Measurements from ENCODE around the gene MET. TPM values are rescaled to one million over a fixed set of nuclear protein-coding genes. Genes with fewer than 3 reads are reported as not detected.
A peak's percentile ranks its signal among the peaks of the same experiment; 100 is the strongest.

Gene MET
- total and polyA plus RNA-seq, 2 of the 13 experiments (the other 11 are each of a cell fraction or from before 2014, with no cell fraction given) = 21.8 to 31.5 TPM

DNA sequence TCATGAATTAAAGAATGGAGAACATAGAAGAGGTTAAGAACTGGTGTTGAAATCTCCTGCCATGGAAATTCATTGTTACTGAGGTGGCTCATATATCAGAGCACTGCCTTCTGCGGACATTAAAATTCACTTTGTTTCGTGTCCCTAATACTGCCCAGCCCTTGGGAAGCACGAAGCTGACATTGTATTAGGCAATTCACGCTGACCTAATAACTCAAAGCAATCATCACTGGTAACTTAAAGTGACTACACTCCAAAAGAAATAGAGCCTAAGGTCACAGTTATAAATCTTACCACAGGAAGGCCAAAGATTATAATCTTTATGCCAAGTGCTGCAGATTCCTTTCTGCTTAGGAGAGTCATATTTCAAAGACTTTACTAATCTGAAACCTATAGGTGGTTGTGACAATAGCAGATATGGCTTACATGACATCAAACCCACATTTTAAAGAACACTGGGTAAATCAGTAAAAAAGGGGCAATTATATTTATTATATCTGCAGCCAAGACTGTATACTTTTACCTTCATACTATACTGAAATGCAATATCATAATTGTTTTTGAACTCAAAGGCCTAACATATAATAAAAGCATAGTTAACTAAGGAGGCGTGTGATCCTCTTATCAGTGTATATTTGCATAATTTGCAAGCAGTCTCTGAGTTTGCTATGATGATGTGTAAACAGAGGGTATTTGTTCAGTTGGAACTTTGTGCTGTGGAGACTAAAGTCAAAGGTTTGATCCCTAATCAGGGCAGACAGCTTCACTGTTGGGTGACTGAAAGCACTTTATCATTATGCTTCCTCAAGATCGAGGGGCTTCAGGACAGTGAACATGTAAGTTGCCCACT, 138.5 kb downstream of the MET start (continued):
- no peak for TF ChIP-seq HOXA7 (CRISPR knock-in tag; IDR thresholded peaks at IDR 0.05)
- TF ChIP-seq FOXO1 (CRISPR knock-in tag; IDR thresholded peaks at IDR 0.05) = peak; percentile 57; the same call in 1 of the 2 replicates
- TF ChIP-seq ZNF101 (CRISPR knock-in tag; IDR thresholded peaks at IDR 0.05; ENCODE audit: borderline replicate concordance, low read depth) = no peak
- peak; percentile 50; the same call in 1 of the 2 replicates for TF ChIP-seq ZNF12 (CRISPR knock-in tag; IDR thresholded peaks at IDR 0.05)
- TF ChIP-seq GATAD2A (CRISPR knock-in tag; IDR thresholded peaks at IDR 0.05) = peak; percentile 68
- no peak for TF ChIP-seq MAFG (CRISPR knock-in tag; IDR thresholded peaks at IDR 0.05)
- TF ChIP-seq U2AF2 (IDR thresholded peaks at IDR 0.05; ENCODE audit: low read depth, low read length) = no peak
- no peak for TF ChIP-seq ZNF598 (CRISPR knock-in tag; IDR thresholded peaks at IDR 0.05; ENCODE audit: borderline replicate concordance)
- peak; percentile 71; the same call in 1 of the 2 replicates for TF ChIP-seq SALL1 (CRISPR knock-in tag; IDR thresholded peaks at IDR 0.05)
- TF ChIP-seq, protein P1, sequence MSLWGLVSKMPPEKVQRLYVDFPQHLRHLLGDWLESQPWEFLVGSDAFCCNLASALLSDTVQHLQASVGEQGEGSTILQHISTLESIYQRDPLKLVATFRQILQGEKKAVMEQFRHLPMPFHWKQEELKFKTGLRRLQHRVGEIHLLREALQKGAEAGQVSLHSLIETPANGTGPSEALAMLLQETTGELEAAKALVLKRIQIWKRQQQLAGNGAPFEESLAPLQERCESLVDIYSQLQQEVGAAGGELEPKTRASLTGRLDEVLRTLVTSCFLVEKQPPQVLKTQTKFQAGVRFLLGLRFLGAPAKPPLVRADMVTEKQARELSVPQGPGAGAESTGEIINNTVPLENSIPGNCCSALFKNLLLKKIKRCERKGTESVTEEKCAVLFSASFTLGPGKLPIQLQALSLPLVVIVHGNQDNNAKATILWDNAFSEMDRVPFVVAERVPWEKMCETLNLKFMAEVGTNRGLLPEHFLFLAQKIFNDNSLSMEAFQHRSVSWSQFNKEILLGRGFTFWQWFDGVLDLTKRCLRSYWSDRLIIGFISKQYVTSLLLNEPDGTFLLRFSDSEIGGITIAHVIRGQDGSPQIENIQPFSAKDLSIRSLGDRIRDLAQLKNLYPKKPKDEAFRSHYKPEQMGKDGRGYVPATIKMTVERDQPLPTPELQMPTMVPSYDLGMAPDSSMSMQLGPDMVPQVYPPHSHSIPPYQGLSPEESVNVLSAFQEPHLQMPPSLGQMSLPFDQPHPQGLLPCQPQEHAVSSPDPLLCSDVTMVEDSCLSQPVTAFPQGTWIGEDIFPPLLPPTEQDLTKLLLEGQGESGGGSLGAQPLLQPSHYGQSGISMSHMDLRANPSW (CRISPR knock-in tag; IDR thresholded peaks at IDR 0.05; ENCODE audit: borderline replicate concordance) = no peak
- TF ChIP-seq, protein P2, sequence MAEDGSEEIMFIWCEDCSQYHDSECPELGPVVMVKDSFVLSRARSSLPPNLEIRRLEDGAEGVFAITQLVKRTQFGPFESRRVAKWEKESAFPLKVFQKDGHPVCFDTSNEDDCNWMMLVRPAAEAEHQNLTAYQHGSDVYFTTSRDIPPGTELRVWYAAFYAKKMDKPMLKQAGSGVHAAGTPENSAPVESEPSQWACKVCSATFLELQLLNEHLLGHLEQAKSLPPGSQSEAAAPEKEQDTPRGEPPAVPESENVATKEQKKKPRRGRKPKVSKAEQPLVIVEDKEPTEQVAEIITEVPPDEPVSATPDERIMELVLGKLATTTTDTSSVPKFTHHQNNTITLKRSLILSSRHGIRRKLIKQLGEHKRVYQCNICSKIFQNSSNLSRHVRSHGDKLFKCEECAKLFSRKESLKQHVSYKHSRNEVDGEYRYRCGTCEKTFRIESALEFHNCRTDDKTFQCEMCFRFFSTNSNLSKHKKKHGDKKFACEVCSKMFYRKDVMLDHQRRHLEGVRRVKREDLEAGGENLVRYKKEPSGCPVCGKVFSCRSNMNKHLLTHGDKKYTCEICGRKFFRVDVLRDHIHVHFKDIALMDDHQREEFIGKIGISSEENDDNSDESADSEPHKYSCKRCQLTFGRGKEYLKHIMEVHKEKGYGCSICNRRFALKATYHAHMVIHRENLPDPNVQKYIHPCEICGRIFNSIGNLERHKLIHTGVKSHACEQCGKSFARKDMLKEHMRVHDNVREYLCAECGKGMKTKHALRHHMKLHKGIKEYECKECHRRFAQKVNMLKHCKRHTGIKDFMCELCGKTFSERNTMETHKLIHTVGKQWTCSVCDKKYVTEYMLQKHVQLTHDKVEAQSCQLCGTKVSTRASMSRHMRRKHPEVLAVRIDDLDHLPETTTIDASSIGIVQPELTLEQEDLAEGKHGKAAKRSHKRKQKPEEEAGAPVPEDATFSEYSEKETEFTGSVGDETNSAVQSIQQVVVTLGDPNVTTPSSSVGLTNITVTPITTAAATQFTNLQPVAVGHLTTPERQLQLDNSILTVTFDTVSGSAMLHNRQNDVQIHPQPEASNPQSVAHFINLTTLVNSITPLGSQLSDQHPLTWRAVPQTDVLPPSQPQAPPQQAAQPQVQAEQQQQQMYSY (CRISPR knock-in tag; IDR thresholded peaks at IDR 0.05) = no peak
- TF ChIP-seq CENPX (CRISPR knock-in tag; IDR thresholded peaks at IDR 0.05) = no peak
- TF ChIP-seq ZFP90 (CRISPR knock-in tag; IDR thresholded peaks at IDR 0.05; ENCODE audit: borderline replicate concordance) = no peak
- TF ChIP-seq ZSCAN30 (CRISPR knock-in tag; IDR thresholded peaks at IDR 0.05) = no peak
- TF ChIP-seq NFYB (CRISPR knock-in tag; IDR thresholded peaks at IDR 0.05) = no peak
- peak in 1 of 2 experiments; percentile 75; a peak in 1 of 4 replicates for TF ChIP-seq REST (IDR thresholded peaks at IDR 0.05; ENCODE audit: borderline replicate concordance in 1 of 2, low read depth in 1 of 2, low read length in 2 of 2)
- TF ChIP-seq ZNF556 (CRISPR knock-in tag; IDR thresholded peaks at IDR 0.05; ENCODE audit: borderline replicate concordance) = peak; percentile 72; the same call in 1 of the 2 replicates

Measured in HepG2 (cell line).